Panc1 (cell line): ENCODE measurements around the gene MED23. TPM values are rescaled to one million over a fixed set of nuclear protein-coding genes. Genes with fewer than 3 reads are reported as not detected.

ENCODE experiments used
- ATAC-seq: fragments of 200-7000 bp; cut with Tn5 transposase; 2 replicates; pipeline ENCODE4 v1.9.1; 2020; ENCODE audit warnings: mild to moderate bottlenecking, moderate library complexity
- BruUV-seq: library from RNA; stranded (reverse); fragments of 400-500 nt; replicated peaks from 2 replicates; lab custom pipeline; 2021; lab: Mats Ljungman, UMichigan
- CTCF ChIA-PET: fragments of 300-600 bp; sonication (Branson Sonifier 250); formaldehyde crosslinking; loops from one replicate; lab custom pipeline; 2022; ENCODE audit warnings: antibody characterized with exemption; lab: Charles Lee
- POLR2A ChIA-PET: fragments of 300-600 bp; sonication (Branson Sonifier 250); formaldehyde crosslinking; loops from one replicate; lab custom pipeline; 2022; ENCODE audit warnings: antibody characterized with exemption; lab: Charles Lee
- DNase-seq: peaks from one replicate; pipeline ENCODE4 v3.0.0-alpha.2; 2010; ENCODE audit warnings: low read depth, low spot score
- H3K27ac ChIP-seq: 2 replicates; pipeline ENCODE4 v1.5.1; 2011; ENCODE audit warnings: mild to moderate bottlenecking, low read length, inconsistent platforms
- H3K27me3 ChIP-seq: fragments of 200-500 bp; sonication (Bioruptor generic); 2 replicates; pipeline ENCODE4 v1.6.0; 2014; ENCODE audit warnings: low read length, inconsistent platforms; ENCODE audit not compliant: control insufficient read depth, insufficient read depth
- H3K36me3 ChIP-seq: fragments of 200-500 bp; sonication (Bioruptor generic); 2 replicates; pipeline ENCODE4 v1.5.1; 2014; ENCODE audit warnings: inconsistent platforms, mild to moderate bottlenecking, low read length, moderate library complexity; ENCODE audit not compliant: control insufficient read depth, insufficient read depth
- H3K4me1 ChIP-seq: 2 replicates; pipeline ENCODE4 v1.5.1; 2011; ENCODE audit warnings: inconsistent platforms, mild to moderate bottlenecking, low read length, moderate library complexity; ENCODE audit not compliant: control insufficient read depth, insufficient read depth
- H3K4me3 ChIP-seq, 2 experiments: 2 replicates each; pipeline ENCODE4 v1.5.1; 2011 to 2012; ENCODE audit warnings: low read depth in 2 of 2, low read length in 2 of 2, mild to moderate bottlenecking in 2 of 2, inconsistent platforms in 1 of 2, moderate library complexity in 1 of 2
- H3K9me3 ChIP-seq: fragments of 200-500 bp; sonication (Bioruptor generic); 2 replicates; pipeline ENCODE4 v1.5.1; 2014; ENCODE audit warnings: low read depth, mild to moderate bottlenecking, inconsistent platforms, low read length, moderate library complexity; ENCODE audit not compliant: control insufficient read depth, insufficient read depth
- POLR2AphosphoS5 ChIP-seq: IDR thresholded peaks from 2 replicates; pipeline ENCODE4 v1.6.1; 2012; ENCODE audit warnings: mild to moderate bottlenecking, low read depth, low read length, moderate library complexity
- SIN3A ChIP-seq: IDR thresholded peaks from 2 replicates; pipeline ENCODE4 v1.6.1; 2012; ENCODE audit warnings: low read depth, mild to moderate bottlenecking, low read length, moderate library complexity, borderline replicate concordance; ENCODE audit not compliant: insufficient read depth
- TCF7L2 ChIP-seq: IDR thresholded peaks from 2 replicates; pipeline ENCODE4 v1.6.1; 2011; ENCODE audit warnings: mild to moderate bottlenecking, low read depth, low read length, inconsistent platforms
- in situ Hi-C: cut with HindIII; loops from 2 replicates; pipeline ENCODE4 v1.10.0; 2016; ENCODE audit warnings: low sequenced_read_pairs, low pct_unique_long_range_greater_than_20kb
- intact Hi-C: fragments of 100-400 bp; cut with micrococcal nuclease; formaldehyde crosslinking; loops from one replicate; pipeline ENCODE4 v1.10.0; 2022; ENCODE audit not compliant: unreplicated experiment
- total RNA-seq: library from RNA; stranded (reverse); gene quantifications from one replicate; pipeline ENCODE4 v1.2.1, GENCODE V29; 2021; ENCODE audit not compliant: unreplicated experiment
- TF ChIP-seq, protein P1 (sequence below), 2 experiments: IDR thresholded peaks; 2 replicates each; pipeline ENCODE4 v1.6.1; 2011 to 2012; ENCODE audit warnings: low read depth in 2 of 2, control low read depth in 1 of 2, low read length in 1 of 2, mild to moderate bottlenecking in 1 of 2, moderate library complexity in 1 of 2; ENCODE audit not compliant: insufficient read depth in 1 of 2
- TF ChIP-seq, protein P2 (sequence below): fragments of 450-650 bp; IDR thresholded peaks from 2 replicates; pipeline ENCODE4 v1.5.1; 2017; ENCODE audit warnings: mild to moderate bottlenecking

Gene MED23
- total RNA-seq, 1 experiment from 2014 or later: 18.3 TPM

DNA sequence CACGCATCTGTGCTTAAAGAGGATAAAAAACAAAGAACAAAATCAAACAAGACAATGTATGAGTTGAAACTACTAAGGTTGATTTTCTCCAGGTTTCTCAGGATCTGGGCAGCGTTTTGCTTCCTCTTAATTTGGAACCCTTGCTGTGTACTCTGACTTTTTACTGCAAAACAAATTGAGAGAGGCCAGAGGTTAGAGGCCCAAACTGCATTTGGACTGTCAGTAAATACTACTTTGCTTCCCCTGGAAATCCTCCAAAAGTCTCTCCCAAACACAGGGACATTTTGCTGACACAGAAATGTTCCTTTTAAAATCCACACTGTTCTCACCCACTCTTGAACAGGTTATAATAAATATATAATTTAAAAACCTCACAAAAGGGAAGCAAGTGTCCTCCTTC lies 53.9 kb downstream of the MED23 start:
- H3K9me3 ChIP-seq: no peaks in the 10 kb centered on the region
- CTCF ChIA-PET: no interaction called here
- POLR2A ChIA-PET: no interaction called here
- no TSS peak for BruUV-seq
- H3K27ac ChIP-seq: no peak overlapping the region
- no peak overlapping the region for H3K4me3 ChIP-seq
- intact Hi-C loops (no loop called here), in situ Hi-C loops (no loop called here)
- ATAC-seq: no peak
- TF ChIP-seq POLR2AphosphoS5 (no peak), SIN3A (no peak), TCF7L2 (no peak)
- TF ChIP-seq, protein P1, sequence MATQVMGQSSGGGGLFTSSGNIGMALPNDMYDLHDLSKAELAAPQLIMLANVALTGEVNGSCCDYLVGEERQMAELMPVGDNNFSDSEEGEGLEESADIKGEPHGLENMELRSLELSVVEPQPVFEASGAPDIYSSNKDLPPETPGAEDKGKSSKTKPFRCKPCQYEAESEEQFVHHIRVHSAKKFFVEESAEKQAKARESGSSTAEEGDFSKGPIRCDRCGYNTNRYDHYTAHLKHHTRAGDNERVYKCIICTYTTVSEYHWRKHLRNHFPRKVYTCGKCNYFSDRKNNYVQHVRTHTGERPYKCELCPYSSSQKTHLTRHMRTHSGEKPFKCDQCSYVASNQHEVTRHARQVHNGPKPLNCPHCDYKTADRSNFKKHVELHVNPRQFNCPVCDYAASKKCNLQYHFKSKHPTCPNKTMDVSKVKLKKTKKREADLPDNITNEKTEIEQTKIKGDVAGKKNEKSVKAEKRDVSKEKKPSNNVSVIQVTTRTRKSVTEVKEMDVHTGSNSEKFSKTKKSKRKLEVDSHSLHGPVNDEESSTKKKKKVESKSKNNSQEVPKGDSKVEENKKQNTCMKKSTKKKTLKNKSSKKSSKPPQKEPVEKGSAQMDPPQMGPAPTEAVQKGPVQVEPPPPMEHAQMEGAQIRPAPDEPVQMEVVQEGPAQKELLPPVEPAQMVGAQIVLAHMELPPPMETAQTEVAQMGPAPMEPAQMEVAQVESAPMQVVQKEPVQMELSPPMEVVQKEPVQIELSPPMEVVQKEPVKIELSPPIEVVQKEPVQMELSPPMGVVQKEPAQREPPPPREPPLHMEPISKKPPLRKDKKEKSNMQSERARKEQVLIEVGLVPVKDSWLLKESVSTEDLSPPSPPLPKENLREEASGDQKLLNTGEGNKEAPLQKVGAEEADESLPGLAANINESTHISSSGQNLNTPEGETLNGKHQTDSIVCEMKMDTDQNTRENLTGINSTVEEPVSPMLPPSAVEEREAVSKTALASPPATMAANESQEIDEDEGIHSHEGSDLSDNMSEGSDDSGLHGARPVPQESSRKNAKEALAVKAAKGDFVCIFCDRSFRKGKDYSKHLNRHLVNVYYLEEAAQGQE (IDR thresholded peaks at IDR 0.05; ENCODE audit: insufficient read depth in 1 of 2, low read depth in 2 of 2, low read length in 1 of 2): no peak
- TF ChIP-seq, protein P2, sequence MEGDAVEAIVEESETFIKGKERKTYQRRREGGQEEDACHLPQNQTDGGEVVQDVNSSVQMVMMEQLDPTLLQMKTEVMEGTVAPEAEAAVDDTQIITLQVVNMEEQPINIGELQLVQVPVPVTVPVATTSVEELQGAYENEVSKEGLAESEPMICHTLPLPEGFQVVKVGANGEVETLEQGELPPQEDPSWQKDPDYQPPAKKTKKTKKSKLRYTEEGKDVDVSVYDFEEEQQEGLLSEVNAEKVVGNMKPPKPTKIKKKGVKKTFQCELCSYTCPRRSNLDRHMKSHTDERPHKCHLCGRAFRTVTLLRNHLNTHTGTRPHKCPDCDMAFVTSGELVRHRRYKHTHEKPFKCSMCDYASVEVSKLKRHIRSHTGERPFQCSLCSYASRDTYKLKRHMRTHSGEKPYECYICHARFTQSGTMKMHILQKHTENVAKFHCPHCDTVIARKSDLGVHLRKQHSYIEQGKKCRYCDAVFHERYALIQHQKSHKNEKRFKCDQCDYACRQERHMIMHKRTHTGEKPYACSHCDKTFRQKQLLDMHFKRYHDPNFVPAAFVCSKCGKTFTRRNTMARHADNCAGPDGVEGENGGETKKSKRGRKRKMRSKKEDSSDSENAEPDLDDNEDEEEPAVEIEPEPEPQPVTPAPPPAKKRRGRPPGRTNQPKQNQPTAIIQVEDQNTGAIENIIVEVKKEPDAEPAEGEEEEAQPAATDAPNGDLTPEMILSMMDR: no peak
- no peaks in the 10 kb centered on the region for H3K27me3 ChIP-seq
- H3K36me3 ChIP-seq: no peaks in the 10 kb centered on the region
- DNase-seq: no peak
- no peaks in the 10 kb centered on the region for H3K4me1 ChIP-seq

DNA sequence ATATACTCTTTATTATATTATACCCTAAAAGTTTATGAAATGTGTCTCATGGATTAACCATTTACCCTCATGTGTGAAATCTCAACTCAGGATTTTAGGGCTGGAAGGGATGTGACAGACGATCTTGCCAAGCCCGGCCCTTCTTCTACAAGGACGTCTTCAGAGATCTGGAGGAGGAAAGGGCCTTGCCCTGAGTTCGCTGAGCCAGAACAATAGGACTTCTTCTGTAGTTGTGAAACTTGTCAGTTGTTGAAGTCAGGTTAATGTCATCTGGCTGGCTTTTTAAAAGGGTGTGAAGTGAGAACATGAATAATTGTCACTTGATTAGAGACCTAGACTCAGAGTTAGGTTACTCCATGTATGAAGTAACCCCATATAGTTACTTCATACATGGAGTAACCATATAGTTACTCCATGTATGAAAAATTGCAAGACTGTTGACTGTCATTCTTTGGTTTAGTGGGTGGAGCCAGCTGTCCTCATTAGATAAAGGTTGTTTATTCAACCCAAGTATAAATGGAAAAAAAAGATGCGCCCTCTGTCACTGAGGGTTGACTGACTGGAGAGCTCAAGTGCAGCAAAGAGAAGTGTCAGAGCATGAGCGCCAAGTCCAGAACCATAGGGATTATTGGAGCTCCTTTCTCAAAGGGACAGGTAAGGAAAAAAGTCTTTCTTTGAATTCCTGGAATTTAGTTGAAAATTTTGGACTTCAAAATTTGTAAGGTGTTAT lies 55.2 kb downstream of the MED23 start, which contains the start of gene ARG1:
Gene ARG1 (plus strand): TSS at position 541 of the 730 bp plus-strand sequence. CDS start 57 bp downstream, at position 598.
- no peak for DNase-seq
- no peaks in the 10 kb centered on the region for H3K9me3 ChIP-seq
- in situ Hi-C loops (no loop called here), intact Hi-C loops (no loop called here)
- no peaks in the 10 kb centered on the region for H3K4me1 ChIP-seq
- TF ChIP-seq TCF7L2: no peak
- TF ChIP-seq SIN3A: no peak
- TF ChIP-seq, protein P2: no peak
- TF ChIP-seq, protein P1 (IDR thresholded peaks at IDR 0.05; ENCODE audit: insufficient read depth in 1 of 2, low read depth in 2 of 2, low read length in 1 of 2): no peak
- TF ChIP-seq POLR2AphosphoS5: no peak
- no peak within 1 kb of the TSS for H3K27ac ChIP-seq
- POLR2A ChIA-PET: no interaction called here
- BruUV-seq: no TSS peak
- no peaks in the 10 kb centered on the region for H3K36me3 ChIP-seq
- H3K4me3 ChIP-seq: no peak within 1 kb of the TSS
- ATAC-seq: no peak
- H3K27me3 ChIP-seq: no peaks in the 10 kb centered on the region
- CTCF ChIA-PET: no interaction called here
